K562 (cell line): ENCODE results near the gene NAV2. TPM values are rescaled to one million over a fixed set of nuclear protein-coding genes. Genes with fewer than 3 reads are reported as not detected.

Source experiments
- FOXA1 ChIP-seq: fragments of 450-650 bp; IDR thresholded peaks from 2 replicates; pipeline ENCODE4 v1.6.1; 2016; ENCODE audit warnings: mild to moderate bottlenecking, borderline replicate concordance
- MLLT1 ChIP-seq, 2 experiments: fragments of 450-650 bp; IDR thresholded peaks; 2 replicates each; pipeline ENCODE4 v1.6.1; 2016
- POLR2B ChIP-seq: fragments of 450-650 bp; IDR thresholded peaks from 2 replicates; pipeline ENCODE4 v1.6.1; 2018; ENCODE audit warnings: low read depth; ENCODE audit not compliant: partially characterized antibody
- RBM22 ChIP-seq: fragments of 200-400 bp; formaldehyde crosslinking; IDR thresholded peaks from 2 replicates; pipeline ENCODE4 v1.6.1; 2018; ENCODE audit warnings: low read length, low read depth; ENCODE audit not compliant: poor library complexity, severe bottlenecking
- REST ChIP-seq, 2 experiments: fragments of 450-650 bp; formaldehyde crosslinking in 1 of 2; IDR thresholded peaks; 2 replicates each; pipeline versions ENCODE4 v1.4.0 to v1.6.1; 2014 to 2020; ENCODE audit warnings: mild to moderate bottlenecking in 2 of 2, borderline replicate concordance in 1 of 2, low read depth in 1 of 2
- TAL1 ChIP-seq: fragments of 450-650 bp; IDR thresholded peaks from 2 replicates; pipeline ENCODE4 v1.6.1; 2016; ENCODE audit warnings: mild to moderate bottlenecking
- ZNF239 ChIP-seq: fragments of 250-450 bp; sonication (Bioruptor Pico); IDR thresholded peaks from 2 replicates; pipeline ENCODE4 v1.4.0; 2020; ENCODE audit warnings: mild to moderate bottlenecking
- ZNF699 ChIP-seq: fragments of 250-450 bp; sonication (Bioruptor Pico); IDR thresholded peaks from 2 replicates; pipeline ENCODE4 v1.8.0; 2021; ENCODE audit warnings: mild to moderate bottlenecking, moderate library complexity; ENCODE audit not compliant: insufficient replicate concordance
- polyA plus RNA-seq, 8 experiments: library from polyadenylated mRNA; depleted of rRNA in 4 of 8; stranded (reverse) in 5 of 8; unstranded in 3 of 8; fragments of >200 nt; fragmentation: Nextera tagmentation in 2 of 8; fragmentation: Illumina TruSeq in 1 of 8; extraction: Ambion mirVana in 2 of 8; extraction: Trizol in 1 of 8; gene quantifications; 2 replicates each; pipeline versions ENCODE4 v1.2.1 to v1.2.3, GENCODE V29; 2011 to 2014; ENCODE audit warnings: inconsistent platforms in 1 of 8, missing spikeins in 1 of 8
- total RNA-seq, 7 experiments: library from RNA; depleted of rRNA in 6 of 7; stranded (reverse); fragments of >200 nt in 6 of 7; fragmentation: Illumina TruSeq in 2 of 7; extraction: Trizol in 2 of 7; gene quantifications; 2 replicates each; pipeline versions ENCODE4 v1.2.1 to v1.2.3, GENCODE V29; 2011 to 2021; ENCODE audit warnings: low replicate concordance in 1 of 7

The NAV2 gene
- total and polyA plus RNA-seq, 9 of the 15 experiments (the other 6 are each of a cell fraction or from before 2014, with no cell fraction given) = 0.03 to 0.35 (median 0.05) TPM

- TF ChIP-seq REST (IDR thresholded peaks at IDR 0.05; ENCODE audit: borderline replicate concordance) (no peak), REST (CRISPR knock-in tag; IDR thresholded peaks at IDR 0.05; ENCODE audit: low read depth) (no peak), ZNF239 (no peak), FOXA1 (no peak), MLLT1 (IDR thresholded peaks at IDR 0.05) (no peak), RBM22 (no peak), ZNF699 (CRISPR knock-in tag) (no peak), TAL1 (no peak), POLR2B (no peak)
Measured at GRCh38 chr11:19762266-19762665, 49.6 kb downstream of the NAV2 start (continued).
